Adrenal gland (tissue), 12 donors: ENCODE data around the gene EPS8L1. TPM values are rescaled to one million over a fixed set of nuclear protein-coding genes. Genes with fewer than 3 reads are reported as not detected.

Experiments
- DNase-seq, 7 donors: peaks; one replicate each; pipeline ENCODE4 v3.0.0-alpha.2; 2019 to 2020
- H3K27ac ChIP-seq, 5 donors: fragments of 200-600 bp; sonication (generic) in 4 of 5; 1 replicate in 3 of 5; 2 replicates in 2 of 5; pipeline versions ENCODE4 v1.5.1 to v1.8.0; 2016 to 2020; ENCODE audit warnings: mild to moderate bottlenecking in 1 of 5
- H3K27me3 ChIP-seq: fragments of 200-600 bp; 2 replicates; pipeline ENCODE4 v1.8.0; 2021
- H3K36me3 ChIP-seq, 2 donors: fragments of 200-600 bp; replicated peaks in 1 of 2; 1 replicate in 1 of 2; 2 replicates in 1 of 2; pipeline versions ENCODE4 v1.5.1 to v1.8.0; 2018 to 2022
- H3K4me1 ChIP-seq, 2 donors: fragments of 200-600 bp; replicated peaks in 1 of 2; 1 replicate in 1 of 2; 2 replicates in 1 of 2; pipeline versions ENCODE4 v1.5.1 to v1.8.0; 2018 to 2021
- H3K4me3 ChIP-seq, 4 donors: fragments of 200-600 bp; sonication (generic) in 3 of 4; one replicate each; pipeline ENCODE4 v1.5.1; 2016 to 2018
- H3K9me3 ChIP-seq, 3 donors: fragments of 200-600 bp; sonication (generic) in 1 of 3; replicated peaks in 1 of 3; 1 replicate in 2 of 3; 2 replicates in 1 of 3; pipeline versions ENCODE4 v1.5.1 to v1.8.0; 2016 to 2021
- POLR2A ChIP-seq, 2 donors: fragments of 450-650 bp; IDR thresholded peaks; one replicate each; pipeline ENCODE4 v1.6.1; 2017; ENCODE audit warnings: antibody characterized with exemption in 2 of 2, mild to moderate bottlenecking in 2 of 2, moderate library complexity in 1 of 2
- WGBS, 4 donors: extraction: QIAGEN DNeasy Blood & Tissue Kit in 2 of 4; methylation state at CpG; one replicate each; pipeline versions ENCODE4 v1.1.5 to v1.1.7; 2013 to 2017; 5-methylcytosine and 5-hydroxymethylcytosine counted together
- intact Hi-C, 2 donors: fragments of 100-400 bp; cut with DNase I; formaldehyde crosslinking; loops; one replicate each; pipeline versions ENCODE4 v1.14.1 to v1.15.0; 2022 to 2023
- polyA plus RNA-seq, 3 donors: library from polyadenylated mRNA; stranded (reverse); fragments of 200-250 nt in 2 of 3; fragments of 350-450 nt in 1 of 3; fragmentation: Illumina TruSeq in 1 of 3; extraction: RNeasy Lipid Tissue Mini Kit (QIAGEN cat#74804) in 1 of 3; gene quantifications; one replicate each; pipeline ENCODE4 v1.2.3, GENCODE V29; 2013 to 2014
- total RNA-seq, 9 donors: library from RNA; depleted of rRNA in 4 of 9; stranded (reverse); fragments of >200 nt in 4 of 9; fragments of 120-200 nt in 1 of 9; fragmentation: NEBNext Ultra II Directional in 1 of 9; extraction: Animal tissue kit (Norgen Biotek cat#: 25700) in 1 of 9; gene quantifications; one replicate each; pipeline versions ENCODE4 v1.1.0 to v1.2.4, GENCODE V29; 2013 to 2023
- TF ChIP-seq, protein P1 (sequence below), 6 experiments: fragments of 450-650 bp in 4 of 6; fragments of 200-600 bp in 2 of 6; sonication (generic) in 1 of 6; IDR thresholded peaks; 1 replicate in 5 of 6; 2 replicates in 1 of 6; pipeline versions ENCODE4 v1.5.1 to v1.8.0; 2016 to 2021; ENCODE audit warnings: antibody characterized with exemption in 6 of 6, mild to moderate bottlenecking in 2 of 6, moderate library complexity in 1 of 6
- donor health status: healthy with polysubstance abuse.
- donor health status: Bipolar disorder and iron deficiency.
- donor health status: DM: yes; HTN: yes; CAD: no.
- donor health status: DM: no; HTN: no; CAD: no.
- donor health status: DM: no; HTN: no; CAD: no.
- donor health status: DM: yes; HTN: yes; CAD: no.

The EPS8L1 gene
- total and polyA plus RNA-seq, 12 donors = 0.60 to 8.0 (median 2.2) TPM; not detected in 2

DNA sequence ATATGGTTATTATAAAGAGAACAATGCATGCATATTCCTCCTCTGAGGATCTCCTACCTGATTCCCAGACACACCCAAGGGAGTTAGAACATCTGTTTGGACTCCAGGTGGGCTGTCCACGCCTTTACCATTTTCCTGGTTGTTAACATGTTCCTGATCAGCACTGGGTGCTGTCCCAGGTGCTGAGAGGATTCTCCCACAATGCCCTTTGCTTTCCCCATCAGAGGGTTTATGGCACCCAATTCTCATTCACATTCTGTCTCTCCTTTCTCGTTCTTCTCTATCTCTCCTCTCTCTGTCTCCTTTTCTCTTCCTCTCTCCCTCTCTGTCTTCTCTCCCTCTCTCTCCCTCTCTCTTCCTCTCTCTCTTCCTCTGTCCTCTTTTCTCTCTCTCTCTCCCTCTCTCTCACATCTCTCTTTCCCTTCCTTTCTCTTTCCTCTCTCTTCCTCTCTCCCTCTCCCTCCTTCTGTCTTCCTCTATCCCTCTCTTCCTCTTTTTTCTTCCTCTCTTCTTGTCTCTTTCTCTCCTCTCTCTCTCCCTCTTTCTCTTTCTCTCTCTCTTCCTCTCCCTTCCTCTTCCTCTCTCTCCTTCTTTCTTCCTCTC is 9.5 kb upstream of the EPS8L1 start:
- H3K4me3 ChIP-seq = no peak overlapping the region
- H3K27me3 ChIP-seq = peaks cover 17% of the 10 kb centered on the region
- no peaks in the 10 kb centered on the region for H3K36me3 ChIP-seq
- 16 to 22% (median 20%) methylated on average over 2 of the region's 2 CpGs for WGBS, 4 donors
- no peak for DNase-seq
- intact Hi-C loops = no loop called here
- peaks cover 0 to 11% of the 10 kb centered on the region in 2 donors for H3K4me1 ChIP-seq
- no peak for TF ChIP-seq POLR2A (IDR thresholded peaks at IDR 0.05)
- TF ChIP-seq, protein P1, sequence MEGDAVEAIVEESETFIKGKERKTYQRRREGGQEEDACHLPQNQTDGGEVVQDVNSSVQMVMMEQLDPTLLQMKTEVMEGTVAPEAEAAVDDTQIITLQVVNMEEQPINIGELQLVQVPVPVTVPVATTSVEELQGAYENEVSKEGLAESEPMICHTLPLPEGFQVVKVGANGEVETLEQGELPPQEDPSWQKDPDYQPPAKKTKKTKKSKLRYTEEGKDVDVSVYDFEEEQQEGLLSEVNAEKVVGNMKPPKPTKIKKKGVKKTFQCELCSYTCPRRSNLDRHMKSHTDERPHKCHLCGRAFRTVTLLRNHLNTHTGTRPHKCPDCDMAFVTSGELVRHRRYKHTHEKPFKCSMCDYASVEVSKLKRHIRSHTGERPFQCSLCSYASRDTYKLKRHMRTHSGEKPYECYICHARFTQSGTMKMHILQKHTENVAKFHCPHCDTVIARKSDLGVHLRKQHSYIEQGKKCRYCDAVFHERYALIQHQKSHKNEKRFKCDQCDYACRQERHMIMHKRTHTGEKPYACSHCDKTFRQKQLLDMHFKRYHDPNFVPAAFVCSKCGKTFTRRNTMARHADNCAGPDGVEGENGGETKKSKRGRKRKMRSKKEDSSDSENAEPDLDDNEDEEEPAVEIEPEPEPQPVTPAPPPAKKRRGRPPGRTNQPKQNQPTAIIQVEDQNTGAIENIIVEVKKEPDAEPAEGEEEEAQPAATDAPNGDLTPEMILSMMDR (IDR thresholded peaks at IDR 0.05) = no peak
- H3K27ac ChIP-seq = no peak overlapping the region
- no peaks in the 10 kb centered on the region for H3K9me3 ChIP-seq

GRCh38 chr19:55067869-55068268 is 7.8 kb upstream of the EPS8L1 start:
- Histone ChIP-seq H3K4me1 (no peaks in the 10 kb centered on the region), H3K27me3 (peaks cover 17% of the 10 kb centered on the region), H3K4me3 (no peak overlapping the region), H3K9me3 (no peaks in the 10 kb centered on the region), H3K36me3 (no peaks in the 10 kb centered on the region), H3K27ac (no peak overlapping the region)
- WGBS, 4 donors = 35 to 39% (median 36%) methylated on average over 3 of the region's 3 CpGs
- TF ChIP-seq, protein P1 (IDR thresholded peaks at IDR 0.05) = no peak
- TF ChIP-seq POLR2A (IDR thresholded peaks at IDR 0.05) = no peak
- no peak for DNase-seq
- intact Hi-C loops = no loop called here

DNA sequence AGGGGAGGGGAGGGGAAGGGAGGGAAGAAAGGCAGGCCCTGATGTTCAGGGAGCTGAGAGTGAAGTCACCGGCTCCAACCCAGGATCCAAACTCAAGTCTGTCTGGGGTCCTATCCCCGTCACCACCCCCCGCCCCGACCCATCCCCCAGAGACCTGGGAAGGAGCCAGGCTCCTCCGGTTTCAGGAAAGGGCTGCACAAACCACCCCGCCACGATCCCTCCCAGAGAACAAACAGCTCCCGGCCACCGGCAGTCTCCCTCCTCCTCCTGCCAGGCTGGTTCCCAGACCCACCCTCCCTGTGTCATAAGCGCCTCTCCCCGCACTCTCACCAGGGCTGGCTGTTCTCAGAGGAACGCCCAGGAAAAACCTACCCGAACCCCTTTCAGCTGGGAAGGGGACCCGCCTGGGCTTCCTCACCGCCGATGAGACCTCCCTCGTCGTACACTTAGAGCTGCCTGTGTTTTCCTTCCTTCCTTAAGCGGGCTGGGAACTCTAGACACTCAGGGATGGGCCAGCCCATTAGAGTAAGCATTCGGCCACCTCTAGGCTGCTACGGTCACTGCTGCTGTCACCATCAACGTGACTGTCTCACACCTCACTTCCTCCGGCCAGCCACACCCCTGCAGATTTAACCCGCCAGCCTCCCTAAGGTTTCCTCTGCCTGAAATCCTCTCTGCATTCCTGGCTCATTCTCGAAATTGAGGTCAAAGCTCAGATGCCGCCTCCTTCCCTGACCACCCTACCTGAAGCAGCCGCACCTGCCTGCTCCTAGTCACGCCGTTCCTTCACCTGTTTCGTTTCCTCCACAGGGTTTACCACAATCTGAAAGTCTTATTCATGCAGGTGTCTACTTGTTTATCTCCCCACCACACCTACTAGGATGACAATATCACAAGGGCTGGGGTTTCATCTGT is 6.5 kb upstream of the EPS8L1 start:
- no peaks in the 10 kb centered on the region for H3K9me3 ChIP-seq
- H3K4me1 ChIP-seq = no peaks in the 10 kb centered on the region
- H3K27me3 ChIP-seq = peaks cover 17% of the 10 kb centered on the region
- TF ChIP-seq POLR2A (IDR thresholded peaks at IDR 0.05) = no peak
- TF ChIP-seq, protein P1 (IDR thresholded peaks at IDR 0.05) = no peak
- WGBS, 4 donors = 5 to 9% (median 7%) methylated on average over 18 to 30 of the region's 30 CpGs
- intact Hi-C loops = no loop called here
- no peak for DNase-seq
- no peak overlapping the region for H3K4me3 ChIP-seq
- H3K36me3 ChIP-seq = no peaks in the 10 kb centered on the region
- H3K27ac ChIP-seq = no peak overlapping the region

GRCh38 chr19:55069865-55070197 is 5.8 kb upstream of the EPS8L1 start:
- no peak overlapping the region for H3K27ac ChIP-seq
- DNase-seq = no peak
- intact Hi-C loops = no loop called here
- no peak for TF ChIP-seq POLR2A (IDR thresholded peaks at IDR 0.05)
- TF ChIP-seq, protein P1 (IDR thresholded peaks at IDR 0.05) = no peak
- H3K36me3 ChIP-seq = no peaks in the 10 kb centered on the region
- no peaks in the 10 kb centered on the region for H3K4me1 ChIP-seq
- WGBS, 4 donors = 92 to 100% (median 94%) methylated on average over 2 of the region's 2 CpGs
- H3K27me3 ChIP-seq = peaks cover 17% of the 10 kb centered on the region
- no peak overlapping the region for H3K4me3 ChIP-seq
- H3K9me3 ChIP-seq = no peaks in the 10 kb centered on the region
